Measurements from ENCODE around the gene CAMSAP3.

DNA sequence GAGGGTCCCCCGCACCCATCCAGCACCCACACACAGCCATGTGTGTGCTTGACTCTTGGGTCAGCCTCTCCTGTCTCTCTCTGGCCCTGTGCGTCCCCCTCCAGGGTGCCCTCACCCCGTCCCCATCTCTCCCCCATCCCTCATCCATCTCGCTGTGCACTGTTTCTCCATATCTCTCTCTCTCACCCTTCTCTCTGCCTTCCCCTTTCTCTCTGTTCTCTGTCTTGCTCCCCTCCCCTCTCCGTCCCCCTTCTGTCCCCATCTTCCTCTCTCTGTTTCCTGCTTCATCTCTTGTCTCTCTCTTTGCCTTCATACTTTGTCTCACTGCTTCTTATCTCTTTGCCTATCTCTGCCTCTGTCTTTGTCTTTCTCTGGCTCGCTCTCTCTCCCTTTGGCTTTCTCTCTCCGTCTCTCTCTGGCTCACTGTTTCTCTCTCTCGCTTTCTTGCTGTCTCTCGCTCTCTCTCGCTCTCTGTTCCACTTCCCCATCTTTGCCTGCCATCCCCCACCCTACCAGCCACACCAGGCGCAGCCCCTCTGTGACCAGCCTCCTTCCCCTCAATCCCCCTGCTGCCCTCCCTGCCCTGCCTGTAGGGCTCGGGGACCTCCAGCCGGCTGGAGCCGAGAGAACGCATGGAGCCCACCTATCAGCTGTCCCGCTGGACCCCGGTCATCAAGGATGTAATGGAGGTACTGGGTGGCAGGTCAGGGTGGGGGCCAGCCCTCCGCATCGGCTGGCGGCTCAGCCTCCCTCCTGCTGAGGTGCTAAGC lies 50.2 kb downstream of the CAMSAP3 start:
- TF ChIP-seq, protein P1, sequence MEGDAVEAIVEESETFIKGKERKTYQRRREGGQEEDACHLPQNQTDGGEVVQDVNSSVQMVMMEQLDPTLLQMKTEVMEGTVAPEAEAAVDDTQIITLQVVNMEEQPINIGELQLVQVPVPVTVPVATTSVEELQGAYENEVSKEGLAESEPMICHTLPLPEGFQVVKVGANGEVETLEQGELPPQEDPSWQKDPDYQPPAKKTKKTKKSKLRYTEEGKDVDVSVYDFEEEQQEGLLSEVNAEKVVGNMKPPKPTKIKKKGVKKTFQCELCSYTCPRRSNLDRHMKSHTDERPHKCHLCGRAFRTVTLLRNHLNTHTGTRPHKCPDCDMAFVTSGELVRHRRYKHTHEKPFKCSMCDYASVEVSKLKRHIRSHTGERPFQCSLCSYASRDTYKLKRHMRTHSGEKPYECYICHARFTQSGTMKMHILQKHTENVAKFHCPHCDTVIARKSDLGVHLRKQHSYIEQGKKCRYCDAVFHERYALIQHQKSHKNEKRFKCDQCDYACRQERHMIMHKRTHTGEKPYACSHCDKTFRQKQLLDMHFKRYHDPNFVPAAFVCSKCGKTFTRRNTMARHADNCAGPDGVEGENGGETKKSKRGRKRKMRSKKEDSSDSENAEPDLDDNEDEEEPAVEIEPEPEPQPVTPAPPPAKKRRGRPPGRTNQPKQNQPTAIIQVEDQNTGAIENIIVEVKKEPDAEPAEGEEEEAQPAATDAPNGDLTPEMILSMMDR (IDR thresholded peaks at IDR 0.05) = no peak
- TF ChIP-seq GABPA (IDR thresholded peaks at IDR 0.05; ENCODE audit: low read depth) (no peak), MEF2A (IDR thresholded peaks at IDR 0.05; ENCODE audit: borderline replicate concordance, low read depth) (no peak), FOSL2 (IDR thresholded peaks at IDR 0.05; ENCODE audit: borderline replicate concordance, low read depth) (no peak), RAD21 (IDR thresholded peaks at IDR 0.05; ENCODE audit: low read length) (no peak), CHD2 (IDR thresholded peaks at IDR 0.05; ENCODE audit: low read length, partially characterized antibody) (no peak), YY1 (IDR thresholded peaks at IDR 0.05; ENCODE audit: low read depth) (no peak), TAF1 (IDR thresholded peaks at IDR 0.05; ENCODE audit: borderline replicate concordance, low read depth, low read length) (no peak), SMC3 (IDR thresholded peaks at IDR 0.05; ENCODE audit: low read depth, low read length) (no peak), EZH2phosphoT487 (IDR thresholded peaks at IDR 0.05; ENCODE audit: borderline replicate concordance, low read depth) (no peak)
- TF ChIP-seq, protein P2, sequence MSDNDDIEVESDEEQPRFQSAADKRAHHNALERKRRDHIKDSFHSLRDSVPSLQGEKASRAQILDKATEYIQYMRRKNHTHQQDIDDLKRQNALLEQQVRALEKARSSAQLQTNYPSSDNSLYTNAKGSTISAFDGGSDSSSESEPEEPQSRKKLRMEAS (IDR thresholded peaks at IDR 0.05; ENCODE audit: low read depth) = no peak

All from SK-N-SH (cell line).